Lung (tissue), 12 donors: ENCODE data around the gene POLR3B. TPM values are rescaled to one million over a fixed set of nuclear protein-coding genes. Genes with fewer than 3 reads are reported as not detected.

Experiments
- ATAC-seq: fragments of 200-7000 bp; cut with Tn5 transposase; one replicate; pipeline ENCODE4 v1.9.1; 2020; ENCODE audit warnings: moderate number of reproducible peaks; ENCODE audit not compliant: insufficient read depth, low FRiP score
- DNase-seq, 3 donors: peaks; one replicate each; pipeline ENCODE4 v3.0.0-alpha.2; 2013 to 2017
- H3K27ac ChIP-seq, 2 donors: one replicate each; pipeline ENCODE4 v1.5.1; 2013; ENCODE audit warnings: mild to moderate bottlenecking in 2 of 2, moderate library complexity in 2 of 2, control low read depth in 1 of 2, inconsistent platforms in 1 of 2, low read depth in 1 of 2, low read length in 1 of 2
- H3K27me3 ChIP-seq, 3 donors: one replicate each; pipeline ENCODE4 v1.5.1; 2013; ENCODE audit warnings: low read length in 2 of 3; ENCODE audit not compliant: control insufficient read depth in 3 of 3, insufficient read depth in 3 of 3
- H3K36me3 ChIP-seq, 4 donors: one replicate each; pipeline ENCODE4 v1.5.1; 2013; ENCODE audit warnings: low read length in 4 of 4, mild to moderate bottlenecking in 1 of 4, moderate library complexity in 1 of 4; ENCODE audit not compliant: control insufficient read depth in 4 of 4, insufficient read depth in 4 of 4
- H3K4me1 ChIP-seq, 5 donors: one replicate each; pipeline ENCODE4 v1.5.1; 2013; ENCODE audit warnings: low read length in 5 of 5, mild to moderate bottlenecking in 2 of 5, moderate library complexity in 1 of 5; ENCODE audit not compliant: control insufficient read depth in 5 of 5, insufficient read depth in 5 of 5
- H3K4me3 ChIP-seq: one replicate; pipeline ENCODE4 v1.5.1; 2013; ENCODE audit warnings: mild to moderate bottlenecking, control low read depth, moderate library complexity
- H3K9ac ChIP-seq, 2 donors: one replicate each; pipeline ENCODE4 v1.5.1; 2013; ENCODE audit warnings: low read length in 2 of 2, control low read depth in 1 of 2; ENCODE audit not compliant: insufficient read depth in 1 of 2
- H3K9me3 ChIP-seq, 4 donors: one replicate each; pipeline ENCODE4 v1.5.1; 2013; ENCODE audit warnings: low read length in 3 of 4, mild to moderate bottlenecking in 1 of 4, moderate library complexity in 1 of 4; ENCODE audit not compliant: control insufficient read depth in 4 of 4, insufficient read depth in 3 of 4
- WGBS, 2 donors: extraction: QIAGEN DNeasy Blood & Tissue Kit; methylation state at CpG; one replicate each; pipeline ENCODE4 v1.1.7; 2013; 5-methylcytosine and 5-hydroxymethylcytosine counted together
- polyA plus RNA-seq, 2 donors: library from polyadenylated mRNA; stranded (reverse); fragments of 200-250 nt; gene quantifications; one replicate each; pipeline ENCODE4 v1.2.1, GENCODE V29; 2013
- total RNA-seq, 2 donors: library from RNA; depleted of rRNA in 1 of 2; stranded (reverse); fragments of >200 nt in 1 of 2; gene quantifications; one replicate each; pipeline ENCODE4 v1.2.1, GENCODE V29; 2014 to 2021
- TF ChIP-seq, protein P1 (sequence below): IDR thresholded peaks from 2 replicates; pipeline ENCODE4 v1.5.1; 2012; ENCODE audit warnings: mild to moderate bottlenecking; ENCODE audit errors: control extremely low read depth, extremely low read depth
- donor health status: control.
- donor health status: control.
- donor health status: Bipolar disorder and iron deficiency.
- donor health status: healthy.
- donor health status: DM: yes; HTN: yes; CAD: no.

The POLR3B gene
- total and polyA plus RNA-seq, 4 donors: 3.6 to 13.5 (median 9.0) TPM

DNA sequence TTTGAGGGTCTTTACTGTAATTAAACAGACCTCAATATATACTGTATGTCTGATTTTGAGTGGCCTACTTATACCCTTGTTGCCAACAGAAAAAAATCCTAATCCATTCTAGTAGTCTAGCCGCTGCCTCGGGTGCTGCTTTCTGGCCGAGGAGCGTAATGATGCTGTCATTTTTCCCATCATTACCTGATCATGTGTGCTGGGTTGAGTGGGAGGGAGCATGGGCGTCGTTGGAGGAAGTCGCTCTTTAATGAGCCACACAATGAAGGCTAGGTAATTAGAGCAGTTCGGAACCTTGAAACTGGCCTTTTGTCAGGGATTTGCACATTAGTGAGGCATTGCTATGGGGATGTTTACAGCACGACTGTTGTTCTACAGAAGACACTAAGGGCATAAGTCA lies 149.1 kb downstream of the POLR3B start:
- DNase-seq (no peak), ATAC-seq (no peak)
- H3K9ac ChIP-seq: no peak overlapping the region
- peaks cover 3 to 24% (median 10%) of the 10 kb centered on the region in 4 donors for H3K36me3 ChIP-seq
- TF ChIP-seq, protein P1, sequence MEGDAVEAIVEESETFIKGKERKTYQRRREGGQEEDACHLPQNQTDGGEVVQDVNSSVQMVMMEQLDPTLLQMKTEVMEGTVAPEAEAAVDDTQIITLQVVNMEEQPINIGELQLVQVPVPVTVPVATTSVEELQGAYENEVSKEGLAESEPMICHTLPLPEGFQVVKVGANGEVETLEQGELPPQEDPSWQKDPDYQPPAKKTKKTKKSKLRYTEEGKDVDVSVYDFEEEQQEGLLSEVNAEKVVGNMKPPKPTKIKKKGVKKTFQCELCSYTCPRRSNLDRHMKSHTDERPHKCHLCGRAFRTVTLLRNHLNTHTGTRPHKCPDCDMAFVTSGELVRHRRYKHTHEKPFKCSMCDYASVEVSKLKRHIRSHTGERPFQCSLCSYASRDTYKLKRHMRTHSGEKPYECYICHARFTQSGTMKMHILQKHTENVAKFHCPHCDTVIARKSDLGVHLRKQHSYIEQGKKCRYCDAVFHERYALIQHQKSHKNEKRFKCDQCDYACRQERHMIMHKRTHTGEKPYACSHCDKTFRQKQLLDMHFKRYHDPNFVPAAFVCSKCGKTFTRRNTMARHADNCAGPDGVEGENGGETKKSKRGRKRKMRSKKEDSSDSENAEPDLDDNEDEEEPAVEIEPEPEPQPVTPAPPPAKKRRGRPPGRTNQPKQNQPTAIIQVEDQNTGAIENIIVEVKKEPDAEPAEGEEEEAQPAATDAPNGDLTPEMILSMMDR: no peak
- no peak overlapping the region for H3K27ac ChIP-seq
- 87 to 94% methylated on average over 9 of the region's 9 CpGs for WGBS, 2 donors
- H3K4me3 ChIP-seq: no peak overlapping the region
- H3K4me1 ChIP-seq: no peaks in the 10 kb centered on the region
- H3K27me3 ChIP-seq: no peaks in the 10 kb centered on the region
- no peaks in the 10 kb centered on the region for H3K9me3 ChIP-seq

DNA sequence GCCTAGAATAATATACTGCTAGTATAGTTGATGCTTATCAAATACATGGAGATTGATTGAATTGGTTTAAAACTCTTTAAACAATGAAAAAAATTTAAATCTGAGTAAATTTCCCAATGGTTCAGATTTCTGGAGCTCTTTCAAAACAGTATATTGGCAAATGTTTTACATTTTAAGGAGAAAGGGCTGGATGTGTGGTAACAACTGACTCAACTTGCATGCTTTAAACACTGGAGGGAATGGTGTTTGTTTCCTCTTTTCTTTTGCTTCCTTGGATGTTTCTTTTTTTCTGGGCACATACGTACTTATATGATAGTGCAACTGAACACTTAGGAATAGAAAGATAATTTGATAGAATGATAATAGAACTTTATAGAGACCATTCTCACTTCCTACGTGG lies 151.4 kb downstream of the POLR3B start:
- Histone ChIP-seq H3K36me3 (peaks cover 3 to 19% (median 10%) of the 10 kb centered on the region in 4 donors), H3K9ac (no peak overlapping the region), H3K27me3 (no peaks in the 10 kb centered on the region), H3K9me3 (no peaks in the 10 kb centered on the region), H3K4me1 (no peaks in the 10 kb centered on the region), H3K4me3 (no peak overlapping the region), H3K27ac (no peak overlapping the region)
- DNase-seq: no peak
- TF ChIP-seq, protein P1: no peak
- no peak for ATAC-seq
- 89 to 92% methylated on average over 2 of the region's 2 CpGs for WGBS, 2 donors

DNA sequence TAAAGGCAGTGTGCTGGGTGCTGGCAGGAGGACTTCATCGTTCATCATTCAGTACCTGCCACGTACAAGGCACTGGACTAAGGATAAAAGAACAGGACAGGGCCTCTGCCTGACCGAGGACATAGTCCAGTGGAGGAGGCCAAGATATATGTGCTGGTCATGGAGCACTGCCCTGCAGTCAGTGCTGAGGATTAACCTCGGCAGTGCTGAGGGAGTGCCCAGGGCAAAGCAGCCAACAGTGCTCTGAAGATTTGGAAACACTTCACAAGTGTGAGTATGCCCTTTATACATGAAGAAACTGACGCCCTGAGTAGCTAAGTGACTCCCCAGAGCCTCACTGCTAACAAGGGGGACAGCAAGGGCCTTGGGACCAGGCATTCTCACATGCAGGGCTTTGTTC lies 153.8 kb downstream of the POLR3B start:
- no peak overlapping the region for H3K9ac ChIP-seq
- no peaks in the 10 kb centered on the region for H3K4me1 ChIP-seq
- no peak overlapping the region for H3K4me3 ChIP-seq
- no peak overlapping the region for H3K27ac ChIP-seq
- H3K27me3 ChIP-seq: no peaks in the 10 kb centered on the region
- DNase-seq (no peak), ATAC-seq (no peak)
- 85 to 96% methylated on average over 5 of the region's 5 CpGs for WGBS, 2 donors
- peaks cover 3 to 12% (median 7%) of the 10 kb centered on the region in 4 donors for H3K36me3 ChIP-seq
- TF ChIP-seq, protein P1: no peak
- H3K9me3 ChIP-seq: no peaks in the 10 kb centered on the region

DNA sequence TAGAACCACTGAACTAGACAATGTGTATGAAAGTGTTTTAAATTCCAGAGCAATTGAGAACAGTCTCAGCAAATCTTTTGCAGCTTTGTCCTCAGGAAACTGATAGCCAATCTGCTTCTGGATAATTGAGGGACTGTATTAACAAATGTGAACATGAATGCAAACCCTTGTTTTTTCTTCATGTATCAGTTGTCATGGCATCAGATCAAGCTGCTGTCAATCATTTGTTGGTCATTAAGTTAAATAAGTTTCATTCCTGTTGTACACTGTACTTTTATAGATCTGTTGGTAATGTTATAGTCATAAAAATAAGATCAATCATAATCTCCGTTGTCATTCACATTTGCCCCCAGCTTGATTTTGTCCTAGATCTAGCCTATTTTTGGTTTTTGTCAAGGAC lies 159.8 kb downstream of the POLR3B start:
- WGBS, 2 donors: 95 to 96% methylated on average over 1 of the region's 1 CpG

More for the DNA sequence above, 159.8 kb downstream of the POLR3B start:
- TF ChIP-seq, protein P1: no peak
- no peaks in the 10 kb centered on the region for H3K27me3 ChIP-seq
- no peaks in the 10 kb centered on the region for H3K4me1 ChIP-seq
- H3K4me3 ChIP-seq: no peak overlapping the region
- no peak overlapping the region for H3K27ac ChIP-seq
- no peak overlapping the region for H3K9ac ChIP-seq
- H3K36me3 ChIP-seq: no peaks in the 10 kb centered on the region
- no peaks in the 10 kb centered on the region for H3K9me3 ChIP-seq
- ATAC-seq (no peak), DNase-seq (no peak)
